Right atrium auricular region (tissue), 2 donors: Measurements from ENCODE around the gene TRIO. TPM values are rescaled to one million over a fixed set of nuclear protein-coding genes. Genes with fewer than 3 reads are reported as not detected.

Experiments used
- DNase-seq: peaks from one replicate; pipeline ENCODE4 v3.0.0-alpha.2; 2019; ENCODE audit warnings: low spot score
- H3K27ac ChIP-seq, 2 donors: fragments of 200-600 bp; sonication (generic); 1 replicate in 1 of 2; 2 replicates in 1 of 2; pipeline ENCODE4 v1.5.1; 2016 to 2019
- H3K27me3 ChIP-seq, 2 donors: fragments of 200-600 bp; sonication (generic); one replicate each; pipeline versions ENCODE4 v1.5.1 to v1.6.0; 2017 to 2019
- H3K36me3 ChIP-seq: fragments of 200-600 bp; sonication (generic); one replicate; pipeline ENCODE4 v1.5.1; 2016
- H3K4me1 ChIP-seq, 2 donors: fragments of 200-600 bp; sonication (generic); one replicate each; pipeline versions ENCODE4 v1.5.1 to v1.6.0; 2017 to 2019
- H3K4me3 ChIP-seq, 2 donors: fragments of 200-600 bp; sonication (generic); 1 replicate in 1 of 2; 2 replicates in 1 of 2; pipeline ENCODE4 v1.5.1; 2017 to 2019; ENCODE audit warnings: mild to moderate bottlenecking in 1 of 2, moderate library complexity in 1 of 2
- H3K9me3 ChIP-seq, 2 donors: fragments of 200-600 bp; sonication (generic); one replicate each; pipeline ENCODE4 v1.5.1; 2019
- total RNA-seq, 2 donors: library from RNA; depleted of rRNA; stranded (reverse); fragments of >200 nt; gene quantifications; one replicate each; pipeline ENCODE4 v1.1.0, GENCODE V29; 2016
- TF ChIP-seq, protein P1 (sequence below), 2 donors: fragments of 200-600 bp; sonication (generic); IDR thresholded peaks; one replicate each; pipeline ENCODE4 v1.5.1; 2019; ENCODE audit warnings: antibody characterized with exemption in 2 of 2

The TRIO gene
- total RNA-seq, 2 donors from 2014 or later, result 51.6 to 67.0 TPM

DNA sequence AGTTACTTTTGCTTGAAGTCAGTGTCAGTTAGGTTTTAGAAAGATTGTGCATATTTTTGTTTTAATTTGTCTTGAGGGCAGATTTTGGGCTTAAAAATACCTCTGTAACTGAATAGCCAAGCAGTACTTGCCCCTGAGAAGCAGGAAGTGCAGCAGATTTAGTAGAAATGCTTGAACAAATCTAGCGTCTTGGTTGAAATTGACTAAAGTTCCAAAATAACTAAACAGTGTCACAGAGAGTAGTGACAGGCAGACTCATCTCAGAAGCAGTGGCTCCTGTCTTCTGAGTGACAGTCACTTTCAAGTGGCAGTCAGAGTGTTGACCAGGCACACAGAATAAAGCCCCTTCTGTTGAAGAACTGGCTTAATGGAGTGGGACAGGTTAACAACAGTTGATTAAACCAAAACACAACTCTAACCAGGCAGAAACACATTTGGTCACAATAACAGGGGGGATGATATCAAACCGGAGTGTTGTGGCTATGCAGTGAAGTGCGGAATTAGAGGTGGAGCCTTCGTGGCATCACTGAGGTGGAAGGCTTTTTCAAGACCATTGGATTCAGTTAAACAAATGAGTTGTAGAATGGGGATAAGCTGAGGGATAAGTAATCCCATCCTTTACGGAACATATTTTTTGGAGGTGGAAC, 29.1 kb downstream of the TRIO start:
- H3K36me3 ChIP-seq, result no peaks in the 10 kb centered on the region
- TF ChIP-seq, protein P1, sequence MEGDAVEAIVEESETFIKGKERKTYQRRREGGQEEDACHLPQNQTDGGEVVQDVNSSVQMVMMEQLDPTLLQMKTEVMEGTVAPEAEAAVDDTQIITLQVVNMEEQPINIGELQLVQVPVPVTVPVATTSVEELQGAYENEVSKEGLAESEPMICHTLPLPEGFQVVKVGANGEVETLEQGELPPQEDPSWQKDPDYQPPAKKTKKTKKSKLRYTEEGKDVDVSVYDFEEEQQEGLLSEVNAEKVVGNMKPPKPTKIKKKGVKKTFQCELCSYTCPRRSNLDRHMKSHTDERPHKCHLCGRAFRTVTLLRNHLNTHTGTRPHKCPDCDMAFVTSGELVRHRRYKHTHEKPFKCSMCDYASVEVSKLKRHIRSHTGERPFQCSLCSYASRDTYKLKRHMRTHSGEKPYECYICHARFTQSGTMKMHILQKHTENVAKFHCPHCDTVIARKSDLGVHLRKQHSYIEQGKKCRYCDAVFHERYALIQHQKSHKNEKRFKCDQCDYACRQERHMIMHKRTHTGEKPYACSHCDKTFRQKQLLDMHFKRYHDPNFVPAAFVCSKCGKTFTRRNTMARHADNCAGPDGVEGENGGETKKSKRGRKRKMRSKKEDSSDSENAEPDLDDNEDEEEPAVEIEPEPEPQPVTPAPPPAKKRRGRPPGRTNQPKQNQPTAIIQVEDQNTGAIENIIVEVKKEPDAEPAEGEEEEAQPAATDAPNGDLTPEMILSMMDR (IDR thresholded peaks at IDR 0.05), result no peak
- no peaks in the 10 kb centered on the region for H3K27me3 ChIP-seq
- H3K4me1 ChIP-seq, result peaks cover 0 to 48% of the 10 kb centered on the region in 2 donors
- no peak for DNase-seq
- no peaks in the 10 kb centered on the region for H3K9me3 ChIP-seq
- H3K27ac ChIP-seq, result no peak overlapping the region
- no peak overlapping the region for H3K4me3 ChIP-seq

- Histone ChIP-seq H3K4me3 (no peak overlapping the region), H3K4me1 (peaks cover 0 to 47% of the 10 kb centered on the region in 2 donors), H3K27ac (no peak overlapping the region), H3K36me3 (no peaks in the 10 kb centered on the region), H3K9me3 (no peaks in the 10 kb centered on the region), H3K27me3 (no peaks in the 10 kb centered on the region)
- no peak for DNase-seq
- TF ChIP-seq, protein P1 (IDR thresholded peaks at IDR 0.05), result no peak
These were observed 30.5 kb downstream of the TRIO start for GRCh38 chr5:14173377-14174229.

GRCh38 chr5:14174230-14174636, 31.1 kb downstream of the TRIO start:
- Histone ChIP-seq H3K4me3 (no peak overlapping the region), H3K27ac (no peak overlapping the region), H3K27me3 (no peaks in the 10 kb centered on the region), H3K36me3 (no peaks in the 10 kb centered on the region), H3K4me1 (peaks cover 0 to 50% of the 10 kb centered on the region in 2 donors), H3K9me3 (no peaks in the 10 kb centered on the region)
- DNase-seq, result no peak
- TF ChIP-seq, protein P1 (IDR thresholded peaks at IDR 0.05), result no peak

GRCh38 chr5:14175381-14175780, 32.2 kb downstream of the TRIO start:
- Histone ChIP-seq H3K4me1 (peaks cover 0 to 54% of the 10 kb centered on the region in 2 donors), H3K4me3 (no peak overlapping the region), H3K36me3 (no peaks in the 10 kb centered on the region), H3K9me3 (no peaks in the 10 kb centered on the region), H3K27ac (no peak overlapping the region), H3K27me3 (no peaks in the 10 kb centered on the region)
- no peak for DNase-seq
- TF ChIP-seq, protein P1 (IDR thresholded peaks at IDR 0.05), result no peak

GRCh38 chr5:14176888-14177287, 33.7 kb downstream of the TRIO start:
- Histone ChIP-seq H3K27me3 (no peaks in the 10 kb centered on the region), H3K27ac (no peak overlapping the region), H3K4me3 (no peak overlapping the region), H3K4me1 (peaks cover 0 to 55% of the 10 kb centered on the region in 2 donors), H3K9me3 (no peaks in the 10 kb centered on the region), H3K36me3 (no peaks in the 10 kb centered on the region)
- TF ChIP-seq, protein P1 (IDR thresholded peaks at IDR 0.05), result no peak
- no peak for DNase-seq
